Kidney epithelial cell (primary cell): ENCODE measurements around the gene SMIM36. TPM values are rescaled to one million over a fixed set of nuclear protein-coding genes. Genes with fewer than 3 reads are reported as not detected.

ENCODE experiments used
- DNase-seq: peaks from one replicate; pipeline ENCODE4 v3.0.0-alpha.2; 2010; ENCODE audit warnings: low read depth
- H3K27me3 ChIP-seq: 2 replicates; pipeline ENCODE4 v1.6.0; 2011; ENCODE audit warnings: low read length; ENCODE audit not compliant: control insufficient read depth, insufficient read depth
- H3K36me3 ChIP-seq: 2 replicates; pipeline ENCODE4 v1.5.1; 2011; ENCODE audit warnings: low read length; ENCODE audit not compliant: control insufficient read depth, insufficient read depth
- H3K4me3 ChIP-seq: 2 replicates; pipeline ENCODE4 v1.5.1; 2011; ENCODE audit warnings: low read depth, mild to moderate bottlenecking, control low read depth, low read length
- CTCF ChIP-seq: IDR thresholded peaks from 2 replicates; pipeline ENCODE4 v1.5.1; 2011; ENCODE audit warnings: mild to moderate bottlenecking, moderate library complexity, low read length, control low read depth, inconsistent platforms; ENCODE audit not compliant: insufficient read depth, poor library complexity, severe bottlenecking
- total RNA-seq: library from RNA; depleted of rRNA; stranded (reverse); fragments of >200 nt; gene quantifications from 2 replicates; pipeline ENCODE4 v1.2.3, GENCODE V29; 2015

Gene SMIM36
- total RNA-seq, 1 donor from 2014 or later = not detected

- Histone ChIP-seq H3K36me3 (no peaks in the 10 kb centered on the region), H3K27me3 (no peaks in the 10 kb centered on the region), H3K4me3 (no peak overlapping the region)
- no peak for TF ChIP-seq CTCF
- DNase-seq = no peak
Measured at GRCh38 chr17:55458287-55458900, 52.9 kb downstream of the SMIM36 start.

DNA sequence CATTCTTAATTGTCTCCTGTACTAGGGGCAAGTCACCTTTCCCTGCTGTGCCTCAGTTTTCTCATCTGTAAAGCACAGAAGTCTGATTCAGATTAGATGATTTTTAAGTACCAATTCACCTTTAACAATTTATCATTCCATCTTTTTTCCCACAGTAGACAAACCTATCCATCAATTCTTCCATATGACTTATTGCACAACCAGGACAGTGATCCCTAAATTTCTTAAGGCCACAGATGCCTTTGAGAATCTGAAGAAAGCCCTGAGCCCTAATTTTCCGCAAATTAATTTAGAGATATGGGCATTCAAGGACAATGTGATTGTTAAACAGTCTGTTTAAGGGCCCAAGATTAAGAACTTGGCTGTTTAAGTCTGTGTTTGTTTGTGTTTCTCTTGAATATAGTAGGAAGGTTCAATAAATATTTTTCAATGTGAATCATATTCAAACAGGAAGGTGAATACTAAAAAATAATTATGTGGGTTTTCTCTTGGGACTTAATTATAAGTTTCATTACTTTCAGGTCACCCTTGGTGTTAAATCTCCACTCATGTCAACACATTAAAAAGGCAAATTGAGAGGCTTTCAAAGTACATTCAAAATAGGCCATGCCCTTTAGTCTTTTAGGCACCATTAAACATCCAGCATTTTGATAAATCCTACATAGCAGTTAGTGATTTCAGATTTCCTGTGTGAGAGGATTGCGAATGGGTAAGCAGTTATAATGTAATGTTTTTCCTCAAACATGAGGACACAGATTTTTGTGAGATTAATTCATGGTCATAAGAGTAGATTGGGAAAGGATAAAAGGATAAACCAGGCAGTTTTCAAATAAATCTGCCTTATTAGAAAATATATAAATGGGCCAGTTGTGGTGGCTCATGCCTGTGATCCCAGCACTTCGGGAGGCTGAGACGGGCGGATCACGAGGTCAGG, 54.7 kb downstream of the SMIM36 start:
- TF ChIP-seq CTCF = no peak
- Histone ChIP-seq H3K36me3 (no peaks in the 10 kb centered on the region), H3K27me3 (no peaks in the 10 kb centered on the region), H3K4me3 (no peak overlapping the region)
- DNase-seq = no peak

- no peaks in the 10 kb centered on the region for H3K27me3 ChIP-seq
- no peak for TF ChIP-seq CTCF
- no peak for DNase-seq
- no peaks in the 10 kb centered on the region for H3K36me3 ChIP-seq
- no peak overlapping the region for H3K4me3 ChIP-seq
Measured at GRCh38 chr17:55454906-55455474, 56.3 kb downstream of the SMIM36 start.

DNA sequence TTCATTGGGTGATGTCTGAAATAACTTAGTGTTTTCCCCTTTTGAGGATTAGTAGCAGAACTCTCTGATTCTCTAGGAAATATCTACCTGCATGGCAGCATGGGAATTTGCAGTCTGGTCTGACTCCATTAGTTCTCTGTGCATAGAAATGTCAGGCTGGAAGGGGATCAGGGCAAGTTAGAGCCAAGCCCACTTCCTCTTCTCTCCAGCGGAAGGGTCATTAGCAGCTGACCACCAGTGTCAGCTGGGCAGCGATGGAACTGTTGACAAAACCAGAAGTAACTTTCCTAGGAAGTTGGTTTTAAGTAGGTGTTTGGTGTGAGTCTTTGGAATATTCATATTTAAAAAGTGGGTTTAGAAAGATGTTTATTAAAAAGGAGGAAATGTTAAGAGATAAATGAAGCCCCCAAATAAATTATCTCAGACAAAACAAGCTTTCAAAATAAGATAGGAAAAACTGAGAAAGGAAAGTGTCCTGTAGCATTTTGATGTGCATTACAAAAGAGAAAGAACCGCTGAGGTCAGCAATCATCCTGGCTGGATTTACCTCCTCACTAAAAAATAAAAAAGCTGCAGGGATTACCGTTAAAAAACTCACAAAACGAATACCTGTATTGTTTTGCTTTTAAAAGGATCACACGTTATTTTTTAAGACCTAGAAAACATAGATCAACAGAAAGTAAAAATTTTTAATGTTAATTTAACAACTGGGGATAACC, 57.3 kb downstream of the SMIM36 start:
- Histone ChIP-seq H3K27me3 (no peaks in the 10 kb centered on the region), H3K4me3 (no peak overlapping the region), H3K36me3 (no peaks in the 10 kb centered on the region)
- TF ChIP-seq CTCF = no peak
- DNase-seq = no peak

GRCh38 chr17:55452139-55452790, 59.0 kb downstream of the SMIM36 start:
- Histone ChIP-seq H3K36me3 (no peaks in the 10 kb centered on the region), H3K27me3 (no peaks in the 10 kb centered on the region), H3K4me3 (no peak overlapping the region)
- DNase-seq = no peak
- TF ChIP-seq CTCF = no peak
